SU-DHL-6 (cell line): ENCODE results near the gene EHMT2.

Experiments used
- CTCF ChIP-seq: fragments of 200-600 bp; sonication (generic); IDR thresholded peaks from one replicate; pipeline ENCODE4 v1.5.1; 2017; ENCODE audit warnings: antibody characterized with exemption, mild to moderate bottlenecking, low read length, moderate library complexity; ENCODE audit not compliant: insufficient read depth, poor library complexity, severe bottlenecking
- EZH2phosphoT487 ChIP-seq: fragments of 200-600 bp; sonication (generic), shearing (Covaris generic); conservative IDR thresholded peaks from 2 replicates; pipeline ENCODE4 v1.6.1; 2018; ENCODE audit warnings: mild to moderate bottlenecking, antibody characterized with exemption, low read length, moderate library complexity, mixed read lengths

- TF ChIP-seq CTCF (no peak), EZH2phosphoT487 (no peak)
These were observed 17.9 kb upstream of the EHMT2 start for GRCh38 chr6:31915351-31915750.
